Superior temporal gyrus (tissue), 1 donor: ENCODE results near the gene HHIPL1.

ENCODE experiments used
- DNase-seq: peaks from one replicate; pipeline ENCODE4 v3.0.0-alpha.2; 2016; ENCODE audit errors: extremely low spot score

The HHIPL1 gene

DNA sequence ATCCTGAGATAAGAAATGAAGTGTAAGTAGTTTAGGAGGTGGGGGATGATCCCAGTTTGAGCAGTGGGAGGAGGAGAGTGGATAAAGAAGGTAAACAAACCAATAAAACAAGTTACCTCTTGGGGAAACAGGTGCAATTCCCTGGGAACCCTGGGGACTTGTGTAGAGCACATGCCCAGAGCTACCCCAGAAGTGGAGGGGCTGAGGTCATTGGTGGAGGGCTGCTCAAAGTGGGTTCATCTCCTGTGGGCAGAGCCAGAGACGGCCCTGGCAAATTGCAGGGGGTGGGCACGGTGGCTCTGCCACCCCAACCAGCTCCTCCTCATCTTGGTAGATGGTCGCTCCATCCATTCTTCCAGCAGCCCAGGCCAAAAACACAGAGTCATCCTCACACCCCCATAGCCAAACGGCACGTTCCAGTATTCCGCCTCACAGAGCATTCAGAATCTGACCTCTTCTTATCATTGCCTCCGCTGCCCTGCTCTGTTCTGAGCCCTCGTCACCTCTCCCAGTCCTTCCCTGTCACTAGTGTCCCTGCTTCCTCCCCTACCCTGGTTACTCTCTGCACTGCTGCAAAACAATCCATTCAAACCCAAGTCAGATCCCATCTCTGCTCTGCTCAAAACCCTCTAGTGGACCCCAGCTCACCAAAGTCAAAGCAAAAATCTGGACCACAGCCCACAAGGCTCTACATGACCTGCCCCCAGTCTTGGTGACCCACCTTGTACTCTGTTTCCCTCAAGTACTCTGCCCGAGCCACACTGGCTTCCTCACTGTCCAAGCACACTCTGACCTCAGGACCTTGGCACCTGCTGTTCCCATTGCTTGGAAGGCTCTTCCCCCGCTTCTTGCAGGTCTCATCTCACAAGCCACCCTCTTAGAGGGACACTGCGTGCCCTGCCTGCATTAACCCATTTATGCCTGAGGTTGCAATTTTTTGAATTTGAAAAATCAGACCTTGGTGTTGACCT, 44.6 kb downstream of the HHIPL1 start:
- DNase-seq, result no peak

GRCh38 chr14:99690636-99691035, 45.7 kb downstream of the HHIPL1 start:
- DNase-seq, result no peak

GRCh38 chr14:99691111-99691885, 46.4 kb downstream of the HHIPL1 start:
- no peak for DNase-seq

DNA sequence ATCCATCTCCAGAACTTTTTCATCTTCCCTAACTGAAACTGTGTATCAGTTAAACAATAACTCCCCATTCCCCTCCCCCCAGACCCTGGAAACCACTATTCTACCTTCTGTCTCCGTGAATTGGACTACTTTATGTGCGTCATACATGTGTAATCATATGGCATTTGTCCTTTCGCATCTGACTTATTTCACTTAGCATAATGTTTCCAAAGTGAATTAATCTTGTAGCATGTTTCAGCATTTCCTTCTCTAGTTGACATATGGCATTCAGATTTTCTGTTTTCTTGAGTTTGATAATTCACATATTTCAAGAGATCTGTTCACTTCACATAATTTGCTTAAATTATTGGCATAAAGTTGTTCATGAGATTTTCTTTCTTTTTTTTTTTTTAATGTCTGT, 49.0 kb downstream of the HHIPL1 start:
- no peak for DNase-seq

DNA sequence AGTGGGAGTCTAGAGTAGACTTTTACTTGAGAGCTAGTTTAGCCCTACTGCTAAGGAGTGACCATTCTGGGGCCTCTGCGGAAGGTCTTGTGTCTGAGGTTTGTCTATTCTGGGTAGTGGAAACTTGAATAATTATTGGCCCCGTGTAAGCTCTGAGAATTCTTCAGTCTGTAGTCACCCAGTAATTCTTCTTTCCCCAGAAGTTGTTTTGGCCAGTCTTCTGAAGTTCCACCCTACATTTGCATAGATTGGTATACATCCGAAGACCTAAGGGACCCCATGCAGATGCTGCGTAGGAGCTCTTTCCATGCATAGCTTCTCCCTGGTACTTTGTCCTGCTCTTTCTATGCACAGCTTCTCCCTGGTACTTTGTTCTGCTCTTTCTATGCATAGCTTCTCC, 52.0 kb downstream of the HHIPL1 start:
- DNase-seq, result no peak

DNA sequence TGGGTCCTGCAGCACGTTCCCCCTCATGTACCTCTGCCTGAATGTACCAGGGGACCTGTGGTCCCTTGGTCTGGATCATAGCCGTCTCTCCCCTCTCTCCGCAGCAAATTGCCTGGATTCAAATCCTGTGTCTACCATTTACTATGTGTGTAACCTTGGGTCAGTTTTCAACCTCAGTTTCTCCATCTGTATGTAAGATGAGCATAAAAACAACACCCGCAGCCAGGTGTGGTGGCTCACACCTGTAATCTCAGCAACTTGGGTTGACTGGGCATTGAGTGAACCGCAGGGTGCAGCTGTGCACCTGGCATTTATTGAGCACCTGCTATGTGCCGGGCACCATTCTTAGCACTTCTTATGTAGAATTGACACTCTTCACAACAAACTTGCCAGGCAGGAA, 53.3 kb downstream of the HHIPL1 start:
- no peak for DNase-seq

- DNase-seq, result no peak
Observed at GRCh38 chr14:99698642-99699041, 53.7 kb downstream of the HHIPL1 start.

DNA sequence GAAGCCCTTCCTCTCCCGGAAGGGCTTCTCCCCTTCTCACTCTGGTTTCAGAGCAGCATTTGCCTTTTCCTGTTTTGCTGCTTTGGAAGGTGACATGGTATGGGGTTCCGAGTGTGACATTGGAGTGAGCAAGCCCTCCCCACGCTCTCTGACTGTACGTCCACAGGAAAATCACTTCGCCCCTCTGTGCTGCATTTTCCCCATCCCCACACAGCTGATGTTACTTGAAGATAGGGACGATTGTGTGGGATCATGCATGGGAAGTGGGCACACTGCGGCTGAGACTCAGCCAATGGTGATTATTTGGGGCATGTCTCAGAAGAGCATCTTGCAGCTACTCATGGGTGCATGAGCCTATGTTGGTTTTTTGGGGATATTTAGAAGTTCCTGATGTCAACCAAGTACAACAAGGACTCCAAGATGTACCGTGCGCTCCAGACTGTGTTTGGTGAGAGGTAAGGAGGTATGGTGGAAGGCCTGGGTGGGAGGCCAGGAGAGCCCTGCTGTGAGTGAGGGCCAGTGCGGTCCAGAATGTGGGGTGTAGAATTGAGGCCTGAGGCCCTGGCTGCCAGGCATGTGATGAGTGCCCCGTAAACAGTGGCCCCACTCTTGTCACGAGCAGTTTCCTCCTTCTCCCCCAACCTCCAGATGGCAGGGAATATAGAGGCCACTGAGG, 54.3 kb downstream of the HHIPL1 start:
- DNase-seq, result no peak

GRCh38 chr14:99699861-99700260, 54.9 kb downstream of the HHIPL1 start:
- DNase-seq, result no peak

GRCh38 chr14:99700379-99700778, 55.5 kb downstream of the HHIPL1 start:
- no peak for DNase-seq

DNA sequence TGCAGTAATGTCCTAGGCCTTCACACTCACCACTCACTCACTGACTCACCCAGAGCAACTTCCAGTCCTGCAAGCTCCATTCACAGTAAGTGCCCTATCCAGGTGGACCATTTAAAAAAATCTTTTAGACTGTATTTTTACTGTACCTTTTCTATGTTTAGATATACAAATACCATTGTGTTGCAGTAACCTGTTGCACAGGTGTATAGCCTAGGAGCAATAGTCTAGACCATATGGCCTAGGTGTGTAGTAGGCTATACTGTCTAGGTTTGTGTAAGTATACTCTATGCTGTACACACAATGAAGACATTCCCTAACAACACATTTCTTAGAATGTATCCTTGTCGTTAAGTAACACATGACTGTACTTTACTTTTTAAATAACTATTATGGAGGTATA, 56.3 kb downstream of the HHIPL1 start:
- DNase-seq, result no peak

GRCh38 chr14:99702115-99702514, 57.2 kb downstream of the HHIPL1 start:
- DNase-seq, result no peak

DNA sequence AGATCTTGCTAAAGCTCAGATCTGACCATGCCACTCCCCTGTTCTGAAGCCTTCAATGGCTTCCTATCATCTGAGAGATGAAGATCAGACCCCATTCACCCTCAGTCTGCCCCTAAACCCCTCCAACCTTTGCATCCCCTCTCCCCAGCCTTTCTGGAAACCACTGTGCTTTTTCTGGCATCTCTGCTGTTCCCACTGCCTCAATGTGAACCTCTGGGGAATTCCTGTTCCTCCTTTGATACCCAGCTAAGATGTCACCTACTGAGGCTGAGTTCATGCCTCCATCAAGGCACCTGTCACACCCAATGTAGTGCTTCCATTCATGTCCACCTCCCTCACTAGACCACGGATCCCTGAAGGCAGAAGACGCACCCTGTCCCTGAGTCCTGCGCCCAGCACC, 58.5 kb downstream of the HHIPL1 start:
- DNase-seq, result no peak

DNA sequence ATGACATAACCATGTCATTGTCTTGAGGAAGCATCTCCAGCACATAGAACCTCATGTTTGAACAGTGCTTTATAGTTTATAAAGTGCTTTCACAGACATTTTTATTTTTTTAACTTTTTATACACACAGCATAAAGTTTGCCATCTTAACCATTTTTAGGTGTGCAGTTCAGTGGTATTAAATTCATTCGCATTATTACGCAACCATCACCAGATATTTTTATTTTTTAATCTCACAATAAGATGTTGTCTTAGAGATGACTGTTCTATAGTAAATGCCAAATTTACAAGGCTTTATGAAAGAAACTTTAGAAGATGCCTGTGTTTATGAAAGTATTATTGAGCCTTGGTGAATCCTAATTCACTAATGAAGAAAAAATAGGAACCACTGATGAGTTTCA, 59.1 kb downstream of the HHIPL1 start:
- DNase-seq, result no peak

GRCh38 chr14:99706107-99706900, 61.4 kb downstream of the HHIPL1 start:
- DNase-seq, result no peak

- DNase-seq, result no peak
Observed at GRCh38 chr14:99707420-99707819, 62.5 kb downstream of the HHIPL1 start.

- DNase-seq, result no peak
Observed at GRCh38 chr14:99707921-99708320, 63.0 kb downstream of the HHIPL1 start.

- no peak for DNase-seq
Observed at GRCh38 chr14:99708449-99708848, 63.5 kb downstream of the HHIPL1 start.

DNA sequence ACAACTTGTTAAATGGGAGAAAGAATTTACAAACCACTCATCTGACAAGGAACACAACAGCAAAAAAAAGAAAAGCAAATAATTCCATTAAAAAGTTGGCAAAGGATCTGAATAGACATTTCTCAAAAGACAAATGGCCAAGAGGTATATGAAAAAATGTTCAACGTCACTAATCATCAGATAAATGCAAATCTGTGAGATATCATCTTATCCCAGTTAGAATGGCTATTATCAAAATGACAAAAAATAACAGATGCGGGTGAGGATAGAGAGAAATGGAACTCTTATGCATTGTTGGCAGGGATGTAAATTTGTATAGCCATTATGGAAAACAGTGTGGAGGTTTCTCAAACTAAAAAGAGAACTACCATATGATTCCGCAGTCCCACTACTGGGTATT, 69.0 kb downstream of the HHIPL1 start:
- no peak for DNase-seq

DNA sequence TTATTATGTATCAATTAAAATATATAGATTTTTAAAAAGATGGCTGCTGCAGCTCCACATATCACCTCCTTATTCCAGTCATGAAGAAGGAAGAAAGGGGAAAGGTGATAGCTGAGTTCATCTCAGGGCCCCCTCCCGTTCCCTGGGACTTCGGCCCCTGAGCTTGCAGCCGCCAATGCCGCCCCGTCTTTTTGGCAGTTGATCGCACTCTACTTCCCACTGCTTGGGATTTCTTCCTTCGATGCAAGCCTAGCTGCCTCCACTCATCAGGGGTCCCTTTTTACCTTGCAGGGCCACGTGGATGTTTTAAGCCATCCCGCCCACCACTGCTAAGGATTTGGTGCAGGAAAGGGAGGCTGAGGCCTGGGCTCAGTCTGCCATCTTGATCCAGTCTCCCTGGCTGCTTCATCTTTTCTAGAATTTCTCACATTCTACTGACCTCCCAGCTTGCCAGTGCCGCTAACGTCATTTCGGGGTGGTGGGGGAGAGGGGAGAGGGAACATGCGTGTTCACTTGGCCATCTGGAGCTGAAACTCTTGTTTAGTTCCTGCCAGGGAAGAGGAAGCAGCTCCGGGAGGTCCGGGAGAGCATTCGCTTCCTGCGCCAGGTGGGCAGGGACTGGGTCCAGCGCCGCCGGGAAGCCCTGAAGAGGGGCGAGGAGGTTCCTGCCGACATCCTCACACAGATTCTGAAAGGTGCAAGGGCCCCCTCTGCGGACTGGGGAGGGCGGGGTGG, 70.5 kb downstream of the HHIPL1 start:
- no peak for DNase-seq
